ENCODE data around the gene LIN9.

Gene LIN9

GRCh38 chr1:226233293-226233692, 75.7 kb downstream of the LIN9 start:
- H3K4me1 Mint-ChIP-seq (ENCODE audit: low read depth), result no peaks in the 10 kb centered on the region
- no peak overlapping the region for H3K27ac Mint-ChIP-seq
- no peaks in the 10 kb centered on the region for H3K27me3 Mint-ChIP-seq
- peaks cover 27% of the 10 kb centered on the region for H3K36me3 Mint-ChIP-seq (ENCODE audit: low read depth)
- intact Hi-C loops (cut with micrococcal nuclease), result no loop called here
- no peaks in the 10 kb centered on the region for H3K9me3 Mint-ChIP-seq
- no peak overlapping the region for H3K4me3 Mint-ChIP-seq

- Mint-ChIP-seq H3K36me3 (ENCODE audit: low read depth) (no peaks in the 10 kb centered on the region), H3K9me3 (no peaks in the 10 kb centered on the region), H3K27ac (no peak overlapping the region), H3K4me1 (ENCODE audit: low read depth) (peaks cover 6% of the 10 kb centered on the region), H3K4me3 (no peak overlapping the region), H3K27me3 (peaks cover 37% of the 10 kb centered on the region)
- intact Hi-C loops (cut with micrococcal nuclease), result no loop called here
These were observed 82.4 kb downstream of the LIN9 start for GRCh38 chr1:226226601-226227000.

- Mint-ChIP-seq H3K36me3 (ENCODE audit: low read depth) (no peaks in the 10 kb centered on the region), H3K4me3 (peak overlapping the region; percentile 72), H3K27ac (no peak overlapping the region), H3K9me3 (no peaks in the 10 kb centered on the region), H3K27me3 (peaks cover 43% of the 10 kb centered on the region), H3K4me1 (ENCODE audit: low read depth) (peaks cover 6% of the 10 kb centered on the region)
- intact Hi-C loops (cut with micrococcal nuclease), result no loop called here
These were observed 85.1 kb downstream of the LIN9 start for GRCh38 chr1:226223786-226224244.

GRCh38 chr1:226223157-226223785, 85.7 kb downstream of the LIN9 start, which contains the start of gene MIXL1:
Gene MIXL1, plus strand, starts transcription at chr1:226223664. Its CDS starts 18 bp downstream, at chr1:226223682.
- Mint-ChIP-seq H3K27me3 (peaks cover 45% of the 10 kb centered on the region), H3K9me3 (no peaks in the 10 kb centered on the region), H3K36me3 (ENCODE audit: low read depth) (no peaks in the 10 kb centered on the region), H3K4me1 (ENCODE audit: low read depth) (peaks cover 6% of the 10 kb centered on the region), H3K4me3 (peak within 1 kb of the TSS; percentile 72), H3K27ac (no peak within 1 kb of the TSS)
- intact Hi-C loops (cut with micrococcal nuclease), result no loop called here

GRCh38 chr1:226222686-226223085, 86.3 kb downstream of the LIN9 start:
- H3K4me1 Mint-ChIP-seq (ENCODE audit: low read depth), result peaks cover 6% of the 10 kb centered on the region
- no peak overlapping the region for H3K27ac Mint-ChIP-seq
- H3K4me3 Mint-ChIP-seq, result no peak overlapping the region
- intact Hi-C loops (cut with micrococcal nuclease), result no loop called here
- no peaks in the 10 kb centered on the region for H3K9me3 Mint-ChIP-seq
- peaks cover 45% of the 10 kb centered on the region for H3K27me3 Mint-ChIP-seq
- H3K36me3 Mint-ChIP-seq (ENCODE audit: low read depth), result no peaks in the 10 kb centered on the region

GRCh38 chr1:226220473-226221189, 88.3 kb downstream of the LIN9 start:
- no peak overlapping the region for H3K4me3 Mint-ChIP-seq
- H3K4me1 Mint-ChIP-seq (ENCODE audit: low read depth), result peaks cover 6% of the 10 kb centered on the region
- H3K27ac Mint-ChIP-seq, result no peak overlapping the region
- H3K36me3 Mint-ChIP-seq (ENCODE audit: low read depth), result no peaks in the 10 kb centered on the region
- no peaks in the 10 kb centered on the region for H3K9me3 Mint-ChIP-seq
- intact Hi-C loops (cut with micrococcal nuclease), result no loop called here
- H3K27me3 Mint-ChIP-seq, result peaks cover 42% of the 10 kb centered on the region

GRCh38 chr1:226217273-226217672, 91.7 kb downstream of the LIN9 start:
- no peak overlapping the region for H3K27ac Mint-ChIP-seq
- intact Hi-C loops (cut with micrococcal nuclease), result no loop called here
- no peaks in the 10 kb centered on the region for H3K36me3 Mint-ChIP-seq (ENCODE audit: low read depth)
- no peak overlapping the region for H3K4me3 Mint-ChIP-seq
- H3K4me1 Mint-ChIP-seq (ENCODE audit: low read depth), result no peaks in the 10 kb centered on the region
- H3K27me3 Mint-ChIP-seq, result peaks cover 13% of the 10 kb centered on the region
- no peaks in the 10 kb centered on the region for H3K9me3 Mint-ChIP-seq

- intact Hi-C loops (cut with micrococcal nuclease), result no loop called here
These were observed 92.9 kb downstream of the LIN9 start for GRCh38 chr1:226216056-226216455.

GRCh38 chr1:226215239-226215638, 93.7 kb downstream of the LIN9 start:
- Mint-ChIP-seq H3K27ac (no peak overlapping the region), H3K4me1 (ENCODE audit: low read depth) (no peaks in the 10 kb centered on the region), H3K4me3 (no peak overlapping the region), H3K9me3 (no peaks in the 10 kb centered on the region), H3K27me3 (peaks cover 2% of the 10 kb centered on the region), H3K36me3 (ENCODE audit: low read depth) (no peaks in the 10 kb centered on the region)
- intact Hi-C loops (cut with micrococcal nuclease), result no loop called here

More at GRCh38 chr1:226216056-226216455, 92.9 kb downstream of the LIN9 start:
- Mint-ChIP-seq H3K4me1 (ENCODE audit: low read depth) (no peaks in the 10 kb centered on the region), H3K4me3 (no peak overlapping the region), H3K27ac (no peak overlapping the region), H3K36me3 (ENCODE audit: low read depth) (no peaks in the 10 kb centered on the region), H3K9me3 (no peaks in the 10 kb centered on the region), H3K27me3 (peaks cover 8% of the 10 kb centered on the region)

GRCh38 chr1:226212545-226212944, 96.4 kb downstream of the LIN9 start:
- Mint-ChIP-seq H3K9me3 (no peaks in the 10 kb centered on the region), H3K36me3 (ENCODE audit: low read depth) (no peaks in the 10 kb centered on the region), H3K27ac (no peak overlapping the region), H3K4me1 (ENCODE audit: low read depth) (no peaks in the 10 kb centered on the region), H3K4me3 (no peak overlapping the region), H3K27me3 (no peaks in the 10 kb centered on the region)
- intact Hi-C loops (cut with micrococcal nuclease), result no loop called here

GRCh38 chr1:226211181-226211821, 97.7 kb downstream of the LIN9 start:
- no peaks in the 10 kb centered on the region for H3K4me1 Mint-ChIP-seq (ENCODE audit: low read depth)
- H3K9me3 Mint-ChIP-seq, result no peaks in the 10 kb centered on the region
- peaks cover 1% of the 10 kb centered on the region for H3K27me3 Mint-ChIP-seq
- intact Hi-C loops (cut with micrococcal nuclease), result no loop called here
- H3K36me3 Mint-ChIP-seq (ENCODE audit: low read depth), result no peaks in the 10 kb centered on the region
- no peak overlapping the region for H3K4me3 Mint-ChIP-seq
- no peak overlapping the region for H3K27ac Mint-ChIP-seq

GRCh38 chr1:226210571-226211176, 98.3 kb downstream of the LIN9 start:
- Mint-ChIP-seq H3K27ac (no peak overlapping the region), H3K4me3 (no peak overlapping the region), H3K4me1 (ENCODE audit: low read depth) (no peaks in the 10 kb centered on the region), H3K9me3 (no peaks in the 10 kb centered on the region), H3K27me3 (peaks cover 1% of the 10 kb centered on the region), H3K36me3 (ENCODE audit: low read depth) (no peaks in the 10 kb centered on the region)
- intact Hi-C loops (cut with micrococcal nuclease), result no loop called here

GRCh38 chr1:226209307-226210059, 99.5 kb downstream of the LIN9 start:
- Mint-ChIP-seq H3K9me3 (no peaks in the 10 kb centered on the region), H3K36me3 (ENCODE audit: low read depth) (no peaks in the 10 kb centered on the region), H3K4me3 (no peak overlapping the region), H3K27ac (no peak overlapping the region), H3K4me1 (ENCODE audit: low read depth) (no peaks in the 10 kb centered on the region), H3K27me3 (peaks cover 1% of the 10 kb centered on the region)
- intact Hi-C loops (cut with micrococcal nuclease), result no loop called here
